ENCODE data around the gene DSCAM. TPM values are rescaled to one million over a fixed set of nuclear protein-coding genes. Genes with fewer than 3 reads are reported as not detected.

DSCAM gene
- total RNA-seq, 1 donor from 2014 or later, result not detected

GRCh38 chr21:40278345-40278744 lies 568.6 kb downstream of the DSCAM start:
- Histone ChIP-seq H3K4me1 (no peaks in the 10 kb centered on the region), H3K27me3 (no peaks in the 10 kb centered on the region), H3K36me3 (no peaks in the 10 kb centered on the region), H3K9me3 (no peaks in the 10 kb centered on the region), H3K4me3 (no peak overlapping the region), H3K27ac (no peak overlapping the region)
- no peak for DNase-seq (ENCODE audit: extremely low spot score in 2 of 2)
- intact Hi-C loops (cut with DNase I), result no loop called here
- no peak for TF ChIP-seq POLR2AphosphoS5 (IDR thresholded peaks at IDR 0.05; ENCODE audit: insufficient read depth in 1 of 2, low read depth in 1 of 2)

GRCh38 chr21:40276001-40276400 lies 571.0 kb downstream of the DSCAM start:
- Histone ChIP-seq H3K27ac (no peak overlapping the region), H3K36me3 (no peaks in the 10 kb centered on the region), H3K4me1 (no peaks in the 10 kb centered on the region), H3K27me3 (no peaks in the 10 kb centered on the region), H3K9me3 (no peaks in the 10 kb centered on the region), H3K4me3 (no peak overlapping the region)
- intact Hi-C loops (cut with DNase I), result no loop called here
- TF ChIP-seq, protein P1, sequence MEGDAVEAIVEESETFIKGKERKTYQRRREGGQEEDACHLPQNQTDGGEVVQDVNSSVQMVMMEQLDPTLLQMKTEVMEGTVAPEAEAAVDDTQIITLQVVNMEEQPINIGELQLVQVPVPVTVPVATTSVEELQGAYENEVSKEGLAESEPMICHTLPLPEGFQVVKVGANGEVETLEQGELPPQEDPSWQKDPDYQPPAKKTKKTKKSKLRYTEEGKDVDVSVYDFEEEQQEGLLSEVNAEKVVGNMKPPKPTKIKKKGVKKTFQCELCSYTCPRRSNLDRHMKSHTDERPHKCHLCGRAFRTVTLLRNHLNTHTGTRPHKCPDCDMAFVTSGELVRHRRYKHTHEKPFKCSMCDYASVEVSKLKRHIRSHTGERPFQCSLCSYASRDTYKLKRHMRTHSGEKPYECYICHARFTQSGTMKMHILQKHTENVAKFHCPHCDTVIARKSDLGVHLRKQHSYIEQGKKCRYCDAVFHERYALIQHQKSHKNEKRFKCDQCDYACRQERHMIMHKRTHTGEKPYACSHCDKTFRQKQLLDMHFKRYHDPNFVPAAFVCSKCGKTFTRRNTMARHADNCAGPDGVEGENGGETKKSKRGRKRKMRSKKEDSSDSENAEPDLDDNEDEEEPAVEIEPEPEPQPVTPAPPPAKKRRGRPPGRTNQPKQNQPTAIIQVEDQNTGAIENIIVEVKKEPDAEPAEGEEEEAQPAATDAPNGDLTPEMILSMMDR (IDR thresholded peaks at IDR 0.05), result no peak
- TF ChIP-seq POLR2AphosphoS5 (IDR thresholded peaks at IDR 0.05; ENCODE audit: insufficient read depth in 1 of 2, low read depth in 1 of 2) (no peak), POLR2A (IDR thresholded peaks at IDR 0.05) (no peak)
- DNase-seq (ENCODE audit: extremely low spot score in 2 of 2), result no peak

DNA sequence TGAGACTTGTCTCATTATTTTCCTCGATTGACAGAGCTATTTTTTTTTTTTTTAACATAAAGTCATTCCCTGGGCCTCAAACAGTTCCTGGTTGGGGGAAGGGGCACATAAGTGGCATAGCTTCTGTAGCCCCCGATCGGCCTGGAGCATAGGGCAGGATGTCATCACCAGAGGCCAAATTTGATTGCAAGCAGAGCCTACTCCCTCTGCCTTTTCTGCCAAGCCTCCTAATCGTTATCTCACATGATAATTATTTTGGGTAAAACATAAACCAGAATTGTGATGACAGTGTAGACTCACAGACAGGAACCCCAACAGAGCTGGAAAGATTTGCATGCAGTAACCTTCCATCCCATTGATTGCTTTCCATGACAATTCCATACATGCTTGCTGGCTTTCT lies 574.9 kb downstream of the DSCAM start:
- H3K9me3 ChIP-seq, result no peaks in the 10 kb centered on the region
- no peak overlapping the region for H3K27ac ChIP-seq
- DNase-seq (ENCODE audit: extremely low spot score in 2 of 2), result no peak
- intact Hi-C loops (cut with DNase I), result no loop called here
- no peaks in the 10 kb centered on the region for H3K36me3 ChIP-seq
- H3K4me3 ChIP-seq, result no peak overlapping the region
- no peaks in the 10 kb centered on the region for H3K4me1 ChIP-seq
- H3K27me3 ChIP-seq, result no peaks in the 10 kb centered on the region
- no peak for TF ChIP-seq POLR2A (IDR thresholded peaks at IDR 0.05)
- TF ChIP-seq POLR2AphosphoS5 (IDR thresholded peaks at IDR 0.05; ENCODE audit: insufficient read depth in 1 of 2, low read depth in 1 of 2), result no peak
- TF ChIP-seq, protein P1 (IDR thresholded peaks at IDR 0.05), result no peak

DNA sequence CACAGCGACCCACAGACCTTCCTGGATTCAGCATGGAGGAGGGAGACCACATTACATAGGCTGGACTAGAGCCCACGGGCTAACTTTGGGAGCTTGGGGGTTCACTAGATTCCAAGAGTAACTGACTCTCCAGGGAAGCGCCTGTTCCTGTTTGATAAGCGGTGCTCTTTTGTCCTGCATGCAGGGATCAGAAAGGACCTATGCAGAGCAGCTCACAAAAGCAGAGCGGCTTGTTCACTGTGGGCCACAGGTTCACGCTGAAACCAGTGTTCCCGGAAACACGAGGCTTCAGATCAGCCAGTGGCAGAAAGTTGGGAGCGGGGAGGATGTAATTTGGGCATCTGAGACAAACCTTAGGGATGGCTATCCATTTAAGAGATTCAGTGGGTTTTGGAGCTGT lies 575.8 kb downstream of the DSCAM start:
- Histone ChIP-seq H3K4me1 (no peaks in the 10 kb centered on the region), H3K27ac (no peak overlapping the region), H3K36me3 (no peaks in the 10 kb centered on the region), H3K9me3 (no peaks in the 10 kb centered on the region), H3K4me3 (no peak overlapping the region), H3K27me3 (no peaks in the 10 kb centered on the region)
- intact Hi-C loops (cut with DNase I), result no loop called here
- no peak for DNase-seq (ENCODE audit: extremely low spot score in 2 of 2)
- TF ChIP-seq, protein P1 (IDR thresholded peaks at IDR 0.05), result no peak
- no peak for TF ChIP-seq POLR2AphosphoS5 (IDR thresholded peaks at IDR 0.05; ENCODE audit: insufficient read depth in 1 of 2, low read depth in 1 of 2)

- TF ChIP-seq POLR2A (IDR thresholded peaks at IDR 0.05) (no peak), POLR2AphosphoS5 (IDR thresholded peaks at IDR 0.05; ENCODE audit: insufficient read depth in 1 of 2, low read depth in 1 of 2) (no peak)
- TF ChIP-seq, protein P1 (IDR thresholded peaks at IDR 0.05), result no peak
- no peaks in the 10 kb centered on the region for H3K4me1 ChIP-seq
- no peak overlapping the region for H3K27ac ChIP-seq
- no peak overlapping the region for H3K4me3 ChIP-seq
- no peaks in the 10 kb centered on the region for H3K27me3 ChIP-seq
- no peaks in the 10 kb centered on the region for H3K9me3 ChIP-seq
- intact Hi-C loops (cut with DNase I), result no loop called here
- H3K36me3 ChIP-seq, result no peaks in the 10 kb centered on the region
- no peak for DNase-seq (ENCODE audit: extremely low spot score in 2 of 2)
Measured at GRCh38 chr21:40270047-40270446, 576.9 kb downstream of the DSCAM start.

DNA sequence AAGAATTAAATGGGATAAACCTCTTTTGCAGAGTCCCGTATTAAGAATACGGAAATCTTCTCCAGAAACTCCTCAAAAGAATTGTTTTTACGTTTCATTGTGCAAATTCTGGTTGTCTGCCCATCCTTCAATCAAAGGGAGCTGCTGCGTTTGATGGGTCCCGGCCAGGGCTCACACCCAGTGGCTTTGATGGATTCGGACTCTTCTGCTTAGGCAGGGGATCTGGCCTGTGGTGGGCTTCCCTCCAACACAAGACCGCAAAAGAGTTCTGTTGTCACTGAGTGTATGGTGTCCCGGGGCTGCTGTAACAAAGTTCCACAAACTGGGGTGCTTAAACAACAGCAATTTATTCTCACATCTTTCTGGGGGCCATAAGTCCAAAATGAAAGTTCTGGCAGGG lies 577.7 kb downstream of the DSCAM start:
- no peaks in the 10 kb centered on the region for H3K36me3 ChIP-seq
- H3K4me1 ChIP-seq, result no peaks in the 10 kb centered on the region
- H3K9me3 ChIP-seq, result no peaks in the 10 kb centered on the region
- no peak for DNase-seq (ENCODE audit: extremely low spot score in 2 of 2)
- no peak overlapping the region for H3K4me3 ChIP-seq
- H3K27me3 ChIP-seq, result no peaks in the 10 kb centered on the region
- no peak overlapping the region for H3K27ac ChIP-seq
- intact Hi-C loops (cut with DNase I), result no loop called here
- TF ChIP-seq, protein P1 (IDR thresholded peaks at IDR 0.05), result no peak
- TF ChIP-seq POLR2A (IDR thresholded peaks at IDR 0.05) (no peak), POLR2AphosphoS5 (IDR thresholded peaks at IDR 0.05; ENCODE audit: insufficient read depth in 1 of 2, low read depth in 1 of 2) (no peak)

All from vagina (tissue), 2 donors.